ENCODE results near the gene SRM.
"Not testable (repeated sequence)": the region's sequence is repeated elsewhere in the genome, so short reads cannot be mapped to it uniquely, and the experiment has no call there.

SRM gene

DNA sequence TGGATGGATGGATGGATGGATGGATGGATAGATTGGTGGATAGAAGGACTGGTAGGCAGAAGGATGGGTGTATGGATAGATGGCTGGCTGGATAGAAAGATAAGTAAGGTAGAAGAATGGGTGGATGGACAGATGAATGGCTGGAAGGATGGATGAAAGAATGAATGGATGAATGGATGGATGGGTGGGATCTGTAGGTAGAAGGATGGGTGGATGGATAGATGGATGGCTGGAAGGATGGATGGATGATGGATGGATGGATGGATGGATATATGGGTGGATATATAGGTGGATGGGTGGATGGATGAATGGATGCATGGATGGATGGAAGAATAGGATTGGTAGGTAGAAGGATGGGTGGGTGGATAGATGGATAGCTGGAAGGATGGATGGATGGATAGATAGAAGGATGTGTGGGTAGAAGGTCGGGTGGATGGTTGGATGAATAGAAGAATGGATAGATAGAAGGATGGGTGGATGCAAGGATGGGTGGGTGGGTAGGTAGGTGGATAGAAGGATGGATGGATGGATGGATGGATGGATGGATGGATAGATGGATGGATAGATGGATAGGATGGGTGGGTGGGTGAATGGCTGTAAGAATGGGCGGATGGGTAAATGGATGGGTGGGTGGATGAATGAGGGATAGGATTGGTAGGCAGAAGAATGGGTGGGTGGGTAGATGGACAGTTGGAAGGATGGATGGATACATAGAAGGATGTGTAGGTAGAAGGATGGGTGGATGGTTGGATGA lies 20.3 kb downstream of the SRM start:
- TF ChIP-seq CTCF (IDR thresholded peaks at IDR 0.05; ENCODE audit: extremely low read depth, insufficient read depth, missing control alignments), result no peak
- in situ Hi-C loops (cut with MboI; ENCODE audit: low pct_unique_long_range_greater_than_20kb, low sequenced_read_pairs, unreplicated experiment), result loop anchor here (25.0 kb wide), 1 partner anchor 598 kb away; no protein-coding TSS in a partner anchor
- no peak for DNase-seq (ENCODE audit: low spot score)

- DNase-seq (ENCODE audit: low spot score), result peak; percentile 90
- in situ Hi-C loops (cut with MboI; ENCODE audit: low pct_unique_long_range_greater_than_20kb, low sequenced_read_pairs, unreplicated experiment), result loop anchor here (25.0 kb wide), 1 partner anchor 600 kb away; no protein-coding TSS in a partner anchor
- TF ChIP-seq CTCF (IDR thresholded peaks at IDR 0.05; ENCODE audit: extremely low read depth, insufficient read depth, missing control alignments), result peak; percentile 98
Measured at GRCh38 chr1:11037740-11038182, 22.1 kb downstream of the SRM start.

DNA sequence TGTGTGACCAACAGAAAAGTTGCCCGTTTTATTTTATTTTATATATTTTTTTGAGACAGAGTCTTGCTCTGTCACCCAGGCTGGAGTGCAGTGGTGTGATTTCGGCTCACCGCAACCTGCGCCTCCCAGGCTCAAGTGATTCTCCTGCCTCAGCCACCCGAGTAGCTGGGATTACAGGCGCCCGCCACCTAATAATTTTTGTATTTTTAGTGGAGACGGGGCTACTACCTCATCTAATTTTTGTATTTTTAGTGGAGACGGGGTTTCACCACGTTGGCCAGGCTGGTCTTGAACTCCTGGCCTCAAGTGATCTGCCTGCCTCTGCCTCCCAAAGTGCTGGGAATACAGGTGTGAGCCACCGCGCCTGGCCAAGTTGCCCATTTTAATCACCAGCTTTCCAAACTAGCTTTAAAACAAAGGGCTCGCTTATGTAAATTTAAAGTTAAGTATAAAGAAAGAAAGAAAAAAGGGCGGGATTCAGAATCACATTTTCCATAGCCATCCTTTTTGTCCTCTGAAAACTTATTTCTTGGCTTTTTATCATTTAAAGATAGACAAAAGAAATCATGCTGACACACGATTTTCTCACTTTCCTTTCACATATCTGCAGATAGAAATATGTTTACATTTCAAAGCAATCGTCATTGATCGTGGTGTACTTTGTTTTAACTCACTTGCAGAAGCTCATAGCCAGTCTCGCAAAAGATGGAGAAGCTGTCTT lies 22.6 kb downstream of the SRM start:
- in situ Hi-C loops (cut with MboI; ENCODE audit: low pct_unique_long_range_greater_than_20kb, low sequenced_read_pairs, unreplicated experiment), result loop anchor here (25.0 kb wide), 1 partner anchor 600 kb away; no protein-coding TSS in a partner anchor
- DNase-seq (ENCODE audit: low spot score), result not testable (repeated sequence)

GRCh38 chr1:11031624-11032262 lies 28.1 kb downstream of the SRM start:
- TF ChIP-seq CTCF (IDR thresholded peaks at IDR 0.05; ENCODE audit: extremely low read depth, insufficient read depth, missing control alignments), result no peak
- DNase-seq (ENCODE audit: low spot score), result no peak
- in situ Hi-C loops (cut with MboI; ENCODE audit: low pct_unique_long_range_greater_than_20kb, low sequenced_read_pairs, unreplicated experiment), result loop anchor here (25.0 kb wide), 1 partner anchor 606 kb away; no protein-coding TSS in a partner anchor

DNA sequence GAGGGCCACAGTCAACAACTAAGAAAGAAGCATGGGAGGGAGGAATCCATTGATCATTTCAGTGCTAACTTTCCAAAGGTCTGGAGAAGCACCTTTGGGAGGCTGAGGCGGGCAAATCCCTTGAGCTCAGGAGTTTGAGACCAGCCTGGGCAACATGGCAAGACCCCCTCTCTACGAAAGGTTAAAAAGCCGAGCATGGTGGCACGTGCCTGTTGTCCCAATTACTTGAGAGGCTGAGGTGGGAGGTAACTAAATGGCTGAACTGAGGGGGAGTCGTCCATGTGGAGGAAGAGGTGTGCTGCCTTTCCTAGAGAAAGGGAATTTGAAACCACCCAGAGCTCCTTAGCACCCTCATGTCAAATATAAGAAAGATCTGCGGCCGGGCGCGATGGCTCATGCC lies 29.0 kb downstream of the SRM start:
- no peak for TF ChIP-seq CTCF (IDR thresholded peaks at IDR 0.05; ENCODE audit: extremely low read depth, insufficient read depth, missing control alignments)
- in situ Hi-C loops (cut with MboI; ENCODE audit: low pct_unique_long_range_greater_than_20kb, low sequenced_read_pairs, unreplicated experiment), result loop anchor here (25.0 kb wide), 1 partner anchor 606 kb away; no protein-coding TSS in a partner anchor
- no peak for DNase-seq (ENCODE audit: low spot score)

DNA sequence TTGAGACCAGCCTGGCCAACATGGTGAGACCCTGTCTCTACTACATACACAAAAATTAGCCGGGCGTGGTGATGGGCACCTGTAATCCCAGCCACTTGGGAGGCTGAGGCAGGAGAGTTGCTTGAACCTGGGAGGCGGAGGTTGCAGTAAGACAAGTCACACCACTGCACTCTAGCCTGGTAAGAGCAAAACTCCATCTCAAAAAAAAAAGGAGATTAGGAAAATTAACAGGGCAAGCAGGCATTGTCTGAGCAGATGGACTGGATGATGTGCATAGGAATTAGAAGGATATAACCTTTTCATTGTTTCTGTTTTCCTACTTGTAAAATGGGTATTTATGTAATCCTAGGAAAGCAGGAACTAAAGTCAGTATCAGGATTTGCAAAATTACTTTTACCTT lies 31.8 kb downstream of the SRM start:
- in situ Hi-C loops (cut with MboI; ENCODE audit: low pct_unique_long_range_greater_than_20kb, low sequenced_read_pairs, unreplicated experiment), result loop anchor here (25.0 kb wide), 1 partner anchor 609 kb away; no protein-coding TSS in a partner anchor
- no peak for TF ChIP-seq CTCF (IDR thresholded peaks at IDR 0.05; ENCODE audit: extremely low read depth, insufficient read depth, missing control alignments)
- DNase-seq (ENCODE audit: low spot score), result no peak

All from GM13977 (cell line).